HepG2 (cell line): ENCODE measurements around the gene CCT5.

Experiments used
- CEBPB ChIP-seq: IDR thresholded peaks from 2 replicates; pipeline ENCODE4 v1.6.1; 2011; ENCODE audit warnings: low read depth, low read length, improper control_type of control experiment, borderline replicate concordance
- HNRNPH1 ChIP-seq: fragments of 200-400 bp; formaldehyde crosslinking; optimal IDR thresholded peaks from 2 replicates; pipeline ENCODE3; 2017; ENCODE audit warnings: mild to moderate bottlenecking, low read depth, low read length
- JUN ChIP-seq: sonication (generic); formaldehyde crosslinking; IDR thresholded peaks from 2 replicates; pipeline ENCODE4 v1.4.0; 2020; ENCODE audit warnings: mild to moderate bottlenecking, missing genetic modification reagents
- POLR2A ChIP-seq, 2 experiments: IDR thresholded peaks; 2 replicates each; pipeline ENCODE4 v1.6.1; 2011; ENCODE audit warnings: low read depth in 2 of 2, low read length in 2 of 2, mild to moderate bottlenecking in 1 of 2, moderate library complexity in 1 of 2; ENCODE audit not compliant: insufficient read depth in 1 of 2
- SMAD3 ChIP-seq: sonication (generic); formaldehyde crosslinking; IDR thresholded peaks from 2 replicates; pipeline ENCODE4 v1.4.0; 2020; ENCODE audit warnings: missing genetic modification reagents
- SP2 ChIP-seq: sonication (generic); formaldehyde crosslinking; IDR thresholded peaks from 2 replicates; pipeline ENCODE4 v1.5.1; 2020; ENCODE audit warnings: mild to moderate bottlenecking, missing genetic modification reagents
- ZNF10 ChIP-seq: sonication (generic); formaldehyde crosslinking; IDR thresholded peaks from 2 replicates; pipeline ENCODE4 v1.4.0; 2020; ENCODE audit warnings: mild to moderate bottlenecking, low read depth, missing genetic modification reagents, borderline replicate concordance
- ZNF724P ChIP-seq: sonication (generic); formaldehyde crosslinking; IDR thresholded peaks from 2 replicates; pipeline ENCODE4 v1.8.0; 2022; ENCODE audit warnings: missing genetic modification reagents, borderline replicate concordance
- TF ChIP-seq, protein P1 (sequence below): sonication (generic); formaldehyde crosslinking; IDR thresholded peaks from 2 replicates; pipeline ENCODE4 v1.5.0; 2020; ENCODE audit warnings: mild to moderate bottlenecking, missing genetic modification reagents, moderate library complexity

DNA sequence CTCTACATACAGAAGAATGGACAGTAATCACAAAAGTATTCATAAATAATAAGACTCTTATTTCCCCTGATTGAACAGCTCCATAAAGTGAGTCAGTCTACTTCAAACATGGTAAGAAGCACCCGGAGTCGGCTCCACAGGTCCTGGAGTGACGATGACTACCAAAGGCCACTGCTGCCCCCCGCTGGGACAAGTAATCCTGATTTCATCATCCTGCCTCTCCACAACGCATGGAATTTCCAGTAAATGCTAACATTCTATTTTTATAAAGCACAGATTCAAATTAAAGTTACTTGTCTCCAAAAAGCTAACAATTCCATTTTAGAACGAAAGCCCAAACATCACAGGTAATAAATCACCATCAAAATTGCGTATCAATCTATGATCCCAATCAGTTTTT lies 16.6 kb upstream of the CCT5 start:
- TF ChIP-seq CEBPB (peak; percentile 68; the same call in 1 of the 2 replicates), POLR2A (IDR thresholded peaks at IDR 0.05; ENCODE audit: insufficient read depth in 1 of 2, low read depth in 2 of 2, low read length in 2 of 2) (no peak), ZNF724P (CRISPR knock-in tag) (no peak), JUN (no peak), ZNF10 (CRISPR knock-in tag) (no peak), SP2 (no peak), HNRNPH1 (no peak), SMAD3 (no peak)
- TF ChIP-seq, protein P1, sequence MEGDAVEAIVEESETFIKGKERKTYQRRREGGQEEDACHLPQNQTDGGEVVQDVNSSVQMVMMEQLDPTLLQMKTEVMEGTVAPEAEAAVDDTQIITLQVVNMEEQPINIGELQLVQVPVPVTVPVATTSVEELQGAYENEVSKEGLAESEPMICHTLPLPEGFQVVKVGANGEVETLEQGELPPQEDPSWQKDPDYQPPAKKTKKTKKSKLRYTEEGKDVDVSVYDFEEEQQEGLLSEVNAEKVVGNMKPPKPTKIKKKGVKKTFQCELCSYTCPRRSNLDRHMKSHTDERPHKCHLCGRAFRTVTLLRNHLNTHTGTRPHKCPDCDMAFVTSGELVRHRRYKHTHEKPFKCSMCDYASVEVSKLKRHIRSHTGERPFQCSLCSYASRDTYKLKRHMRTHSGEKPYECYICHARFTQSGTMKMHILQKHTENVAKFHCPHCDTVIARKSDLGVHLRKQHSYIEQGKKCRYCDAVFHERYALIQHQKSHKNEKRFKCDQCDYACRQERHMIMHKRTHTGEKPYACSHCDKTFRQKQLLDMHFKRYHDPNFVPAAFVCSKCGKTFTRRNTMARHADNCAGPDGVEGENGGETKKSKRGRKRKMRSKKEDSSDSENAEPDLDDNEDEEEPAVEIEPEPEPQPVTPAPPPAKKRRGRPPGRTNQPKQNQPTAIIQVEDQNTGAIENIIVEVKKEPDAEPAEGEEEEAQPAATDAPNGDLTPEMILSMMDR: peak; percentile 62
